ENCODE data around the gene HES2. TPM values are rescaled to one million over a fixed set of nuclear protein-coding genes. Genes with fewer than 3 reads are reported as not detected.
"Not testable (repeated sequence)": the region's sequence is repeated elsewhere in the genome, so short reads cannot be mapped to it uniquely, and the experiment has no call there.

The HES2 gene
- total RNA-seq, 1 experiment from 2014 or later, result 2.4 TPM

- no peak for DNase-seq (ENCODE audit: low read depth, low spot score)
- in situ Hi-C loops (cut with HindIII; ENCODE audit: low pct_unique_long_range_greater_than_20kb, low sequenced_read_pairs), result no loop called here
These were observed 10.7 kb downstream of the HES2 start for GRCh38 chr1:6409053-6409452.

- no peak for DNase-seq (ENCODE audit: low read depth, low spot score)
- in situ Hi-C loops (cut with HindIII; ENCODE audit: low pct_unique_long_range_greater_than_20kb, low sequenced_read_pairs), result no loop called here
These were observed 11.7 kb downstream of the HES2 start for GRCh38 chr1:6408023-6408422.

- DNase-seq (ENCODE audit: low read depth, low spot score), result no peak
- in situ Hi-C loops (cut with HindIII; ENCODE audit: low pct_unique_long_range_greater_than_20kb, low sequenced_read_pairs), result no loop called here
These were observed 18.0 kb downstream of the HES2 start for GRCh38 chr1:6401673-6402072.

- in situ Hi-C loops (cut with HindIII; ENCODE audit: low pct_unique_long_range_greater_than_20kb, low sequenced_read_pairs), result no loop called here
- no peak for DNase-seq (ENCODE audit: low read depth, low spot score)
These were observed 20.4 kb downstream of the HES2 start for GRCh38 chr1:6399294-6399693.

- no peak for DNase-seq (ENCODE audit: low read depth, low spot score)
- in situ Hi-C loops (cut with HindIII; ENCODE audit: low pct_unique_long_range_greater_than_20kb, low sequenced_read_pairs), result no loop called here
These were observed 21.8 kb downstream of the HES2 start for GRCh38 chr1:6397844-6398441.

GRCh38 chr1:6396998-6397397 lies 22.7 kb downstream of the HES2 start:
- in situ Hi-C loops (cut with HindIII; ENCODE audit: low pct_unique_long_range_greater_than_20kb, low sequenced_read_pairs), result no loop called here
- peak; percentile 38 for DNase-seq (ENCODE audit: low read depth, low spot score)

- in situ Hi-C loops (cut with HindIII; ENCODE audit: low pct_unique_long_range_greater_than_20kb, low sequenced_read_pairs); DNase-seq (ENCODE audit: low read depth, low spot score): not testable (repeated sequence)
These were observed 23.9 kb downstream of the HES2 start for GRCh38 chr1:6395781-6396244.

GRCh38 chr1:6395130-6395529 lies 24.6 kb downstream of the HES2 start:
- in situ Hi-C loops (cut with HindIII; ENCODE audit: low pct_unique_long_range_greater_than_20kb, low sequenced_read_pairs); DNase-seq (ENCODE audit: low read depth, low spot score): not testable (repeated sequence)

GRCh38 chr1:6393400-6394187 lies 26.1 kb downstream of the HES2 start, which contains the start of gene ACOT7:
Gene ACOT7, minus strand, starts transcription at chr1:6393767. Its CDS starts 368 bp downstream, at chr1:6393399.
- in situ Hi-C loops (cut with HindIII; ENCODE audit: low pct_unique_long_range_greater_than_20kb, low sequenced_read_pairs), result no loop called here
- peak; percentile 83 for DNase-seq (ENCODE audit: low read depth, low spot score)

GRCh38 chr1:6392809-6393399 lies 26.8 kb downstream of the HES2 start:
- DNase-seq (ENCODE audit: low read depth, low spot score), result no peak
- in situ Hi-C loops (cut with HindIII; ENCODE audit: low pct_unique_long_range_greater_than_20kb, low sequenced_read_pairs), result no loop called here

- no peak for DNase-seq (ENCODE audit: low read depth, low spot score)
- in situ Hi-C loops (cut with HindIII; ENCODE audit: low pct_unique_long_range_greater_than_20kb, low sequenced_read_pairs), result no loop called here
These were observed 27.5 kb downstream of the HES2 start for GRCh38 chr1:6391951-6392808.

- in situ Hi-C loops (cut with HindIII; ENCODE audit: low pct_unique_long_range_greater_than_20kb, low sequenced_read_pairs), result no loop called here
- DNase-seq (ENCODE audit: low read depth, low spot score), result no peak
These were observed 29.7 kb downstream of the HES2 start for GRCh38 chr1:6389971-6390370.

- in situ Hi-C loops (cut with HindIII; ENCODE audit: low pct_unique_long_range_greater_than_20kb, low sequenced_read_pairs), result no loop called here
- DNase-seq (ENCODE audit: low read depth, low spot score), result peak; percentile 55
These were observed 33.3 kb downstream of the HES2 start for GRCh38 chr1:6386371-6386949.

GRCh38 chr1:6385488-6386191 lies 34.1 kb downstream of the HES2 start:
- in situ Hi-C loops (cut with HindIII; ENCODE audit: low pct_unique_long_range_greater_than_20kb, low sequenced_read_pairs), result no loop called here
- DNase-seq (ENCODE audit: low read depth, low spot score), result peak; percentile 90

- in situ Hi-C loops (cut with HindIII; ENCODE audit: low pct_unique_long_range_greater_than_20kb, low sequenced_read_pairs), result no loop called here
- DNase-seq (ENCODE audit: low read depth, low spot score), result peak; percentile 28
These were observed 34.8 kb downstream of the HES2 start for GRCh38 chr1:6384962-6385361.

GRCh38 chr1:6384135-6384534 lies 35.6 kb downstream of the HES2 start:
- DNase-seq (ENCODE audit: low read depth, low spot score), result no peak
- in situ Hi-C loops (cut with HindIII; ENCODE audit: low pct_unique_long_range_greater_than_20kb, low sequenced_read_pairs), result no loop called here

GRCh38 chr1:6380037-6380436 lies 39.7 kb downstream of the HES2 start:
- no peak for DNase-seq (ENCODE audit: low read depth, low spot score)
- in situ Hi-C loops (cut with HindIII; ENCODE audit: low pct_unique_long_range_greater_than_20kb, low sequenced_read_pairs), result no loop called here

Data from SK-MEL-5 (cell line).